HK-2 (cell line): ENCODE data around the gene DDIT3.

Experiments used
- DNase-seq: peaks from one replicate; pipeline ENCODE4 v3.0.0-alpha.2; 2018; ENCODE audit not compliant: unreplicated experiment

DDIT3 gene

GRCh38 chr12:57467915-57468314 is 52.4 kb downstream of the DDIT3 start:
- no peak for DNase-seq

GRCh38 chr12:57467212-57467874 is 53.0 kb downstream of the DDIT3 start:
- DNase-seq: no peak
